ENCODE data around the gene TNFAIP8L1.

Gene TNFAIP8L1

DNA sequence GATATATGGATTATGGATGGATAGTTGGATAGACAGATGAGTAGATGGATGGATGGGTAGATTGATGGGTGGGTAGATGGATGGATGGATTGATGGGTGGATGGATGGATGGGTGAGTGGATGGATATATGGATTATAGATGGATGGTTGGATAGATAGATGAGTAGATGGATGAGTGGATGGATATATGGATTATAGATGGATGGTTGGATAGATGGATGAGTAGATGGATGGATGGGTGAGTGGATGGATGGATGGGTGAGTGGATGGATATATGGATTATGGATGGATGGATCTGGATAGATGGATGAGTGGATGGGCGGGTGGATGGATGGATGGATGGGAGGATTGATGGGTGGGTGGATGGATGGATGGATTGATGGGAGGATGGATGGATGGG is 36.4 kb upstream of the TNFAIP8L1 start:
- TF ChIP-seq, protein P1, sequence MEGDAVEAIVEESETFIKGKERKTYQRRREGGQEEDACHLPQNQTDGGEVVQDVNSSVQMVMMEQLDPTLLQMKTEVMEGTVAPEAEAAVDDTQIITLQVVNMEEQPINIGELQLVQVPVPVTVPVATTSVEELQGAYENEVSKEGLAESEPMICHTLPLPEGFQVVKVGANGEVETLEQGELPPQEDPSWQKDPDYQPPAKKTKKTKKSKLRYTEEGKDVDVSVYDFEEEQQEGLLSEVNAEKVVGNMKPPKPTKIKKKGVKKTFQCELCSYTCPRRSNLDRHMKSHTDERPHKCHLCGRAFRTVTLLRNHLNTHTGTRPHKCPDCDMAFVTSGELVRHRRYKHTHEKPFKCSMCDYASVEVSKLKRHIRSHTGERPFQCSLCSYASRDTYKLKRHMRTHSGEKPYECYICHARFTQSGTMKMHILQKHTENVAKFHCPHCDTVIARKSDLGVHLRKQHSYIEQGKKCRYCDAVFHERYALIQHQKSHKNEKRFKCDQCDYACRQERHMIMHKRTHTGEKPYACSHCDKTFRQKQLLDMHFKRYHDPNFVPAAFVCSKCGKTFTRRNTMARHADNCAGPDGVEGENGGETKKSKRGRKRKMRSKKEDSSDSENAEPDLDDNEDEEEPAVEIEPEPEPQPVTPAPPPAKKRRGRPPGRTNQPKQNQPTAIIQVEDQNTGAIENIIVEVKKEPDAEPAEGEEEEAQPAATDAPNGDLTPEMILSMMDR (IDR thresholded peaks at IDR 0.05) = no peak

DNA sequence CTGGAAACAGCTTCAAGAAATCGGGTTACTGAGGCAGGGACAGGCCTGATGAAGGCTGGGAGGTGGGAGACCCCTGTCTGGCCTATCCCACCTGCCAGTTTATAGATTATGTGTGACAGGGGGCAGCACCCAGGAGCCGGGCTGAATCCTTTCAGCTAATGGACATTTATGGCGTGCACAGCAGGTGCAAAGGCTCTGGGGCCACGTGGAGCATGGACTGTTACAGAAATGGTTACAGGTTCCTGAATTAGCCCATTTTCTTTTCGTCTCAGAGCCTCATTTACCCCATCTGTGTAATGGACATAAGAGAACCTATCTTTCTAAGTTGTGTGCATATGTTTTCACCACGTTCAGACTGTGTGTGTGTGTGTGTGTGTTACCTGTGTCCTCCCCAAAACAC is 34.4 kb upstream of the TNFAIP8L1 start:
- TF ChIP-seq, protein P1 (IDR thresholded peaks at IDR 0.05) = no peak

DNA sequence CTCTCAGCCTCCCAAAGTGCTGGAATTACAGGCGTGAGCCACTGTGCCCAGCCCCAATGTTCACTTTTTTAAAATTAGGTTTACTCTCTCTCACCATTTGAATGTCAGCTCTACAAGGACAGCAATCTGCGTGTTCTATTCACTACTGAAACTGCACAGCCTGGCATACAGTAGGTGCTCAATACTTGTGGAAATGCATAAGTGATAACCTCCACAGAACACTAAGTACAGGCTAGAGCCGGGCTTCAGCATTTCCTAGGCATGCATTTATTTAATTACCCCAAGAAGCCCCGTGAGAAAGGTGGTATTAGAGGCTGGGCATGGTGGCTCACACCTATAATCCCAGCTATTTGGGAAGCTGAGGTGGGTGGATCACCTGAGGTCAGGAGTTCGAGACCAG is 33.1 kb upstream of the TNFAIP8L1 start:
- TF ChIP-seq, protein P1 (IDR thresholded peaks at IDR 0.05) = no peak

DNA sequence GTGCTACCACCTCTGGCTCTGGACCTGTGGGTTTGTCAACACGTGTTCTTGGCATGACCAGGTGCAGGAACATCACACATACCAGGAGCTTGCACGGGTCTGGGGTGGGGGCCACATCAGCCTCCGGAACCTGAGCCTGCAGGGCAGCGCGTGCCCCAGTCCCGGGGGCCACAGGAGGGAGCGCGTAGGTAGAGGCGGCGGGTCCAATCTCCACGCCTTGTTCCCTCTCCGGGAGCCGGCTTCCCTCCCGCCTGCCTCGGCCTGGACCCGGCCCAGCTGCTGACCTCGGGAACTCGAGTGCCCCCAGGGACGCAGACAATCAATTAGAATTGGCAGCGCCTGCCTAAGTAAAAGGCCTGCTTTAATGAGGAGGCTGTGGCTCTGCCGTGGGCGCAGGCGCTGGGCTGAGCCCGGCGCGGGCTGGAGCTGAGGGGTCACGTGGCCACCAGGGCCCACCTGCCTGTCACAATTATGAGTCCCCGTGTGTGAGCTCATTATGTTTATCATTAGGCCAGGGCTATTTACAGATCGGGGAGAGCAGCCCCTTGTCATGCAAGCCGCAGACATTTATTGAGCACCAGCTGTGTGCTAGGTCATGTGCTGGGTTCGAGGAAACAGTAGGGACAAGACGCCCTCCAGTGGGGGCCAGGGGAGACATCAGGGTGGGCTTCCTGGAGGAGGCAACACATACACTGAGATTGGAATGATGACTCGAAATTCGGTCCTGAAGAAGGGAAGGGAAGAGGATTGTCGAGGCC is 32.2 kb upstream of the TNFAIP8L1 start:
- TF ChIP-seq, protein P1 (IDR thresholded peaks at IDR 0.05) = no peak

DNA sequence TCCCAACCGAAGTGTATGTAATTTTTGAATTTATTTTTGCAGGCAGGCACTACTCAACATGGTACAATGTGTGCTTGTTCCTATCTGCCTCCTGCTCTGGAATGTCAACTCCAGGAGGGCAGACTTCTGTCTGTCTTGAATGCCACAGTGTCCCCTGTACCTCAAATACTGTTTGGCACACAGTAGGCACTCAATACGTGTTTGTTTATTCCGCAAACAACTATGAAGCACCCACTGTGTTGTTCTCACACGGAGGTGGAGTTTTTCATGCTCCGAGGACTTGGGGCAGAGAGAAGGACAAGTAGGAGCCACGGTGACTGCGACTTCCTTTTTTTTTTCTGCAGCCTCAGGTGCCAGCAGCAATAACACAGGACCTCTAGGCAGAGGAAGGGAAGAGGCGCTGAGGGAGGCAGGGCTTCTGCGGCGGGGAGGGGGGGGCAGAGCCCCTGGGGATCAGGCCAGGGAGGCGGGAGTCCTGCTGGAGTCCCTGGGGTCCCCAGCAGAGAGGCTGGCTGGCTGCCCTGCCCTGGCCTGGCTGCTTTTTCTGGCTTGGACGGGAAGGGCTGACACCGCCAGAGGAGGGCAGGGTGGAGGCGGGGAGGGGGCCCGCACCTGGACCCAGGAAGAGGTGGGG is 29.3 kb upstream of the TNFAIP8L1 start:
- TF ChIP-seq, protein P1 (IDR thresholded peaks at IDR 0.05) = no peak

DNA sequence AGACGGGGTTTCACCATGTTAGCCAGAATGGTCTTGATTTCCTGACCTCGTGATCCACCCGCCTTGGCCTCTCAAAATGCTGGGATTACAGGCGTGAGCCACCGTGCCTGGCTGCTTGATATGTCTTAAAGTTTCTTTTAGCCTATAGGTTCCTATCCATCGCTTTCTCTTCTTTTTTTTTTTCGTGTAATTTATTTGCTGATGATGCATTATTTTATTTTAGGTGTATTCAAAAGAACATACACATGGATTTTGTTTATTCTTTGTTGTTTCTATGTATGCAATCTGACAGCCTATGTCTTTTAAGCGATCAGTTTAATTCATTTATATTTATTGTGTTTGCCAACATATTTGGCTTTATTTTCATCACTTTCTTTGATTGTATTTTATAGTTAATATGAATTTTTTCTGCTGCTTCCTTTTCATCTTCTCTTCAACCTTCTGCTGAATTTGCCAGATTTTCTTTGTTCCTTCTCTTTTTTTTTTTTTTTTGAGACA is 26.0 kb upstream of the TNFAIP8L1 start:
- TF ChIP-seq, protein P1 (IDR thresholded peaks at IDR 0.05) = no peak

DNA sequence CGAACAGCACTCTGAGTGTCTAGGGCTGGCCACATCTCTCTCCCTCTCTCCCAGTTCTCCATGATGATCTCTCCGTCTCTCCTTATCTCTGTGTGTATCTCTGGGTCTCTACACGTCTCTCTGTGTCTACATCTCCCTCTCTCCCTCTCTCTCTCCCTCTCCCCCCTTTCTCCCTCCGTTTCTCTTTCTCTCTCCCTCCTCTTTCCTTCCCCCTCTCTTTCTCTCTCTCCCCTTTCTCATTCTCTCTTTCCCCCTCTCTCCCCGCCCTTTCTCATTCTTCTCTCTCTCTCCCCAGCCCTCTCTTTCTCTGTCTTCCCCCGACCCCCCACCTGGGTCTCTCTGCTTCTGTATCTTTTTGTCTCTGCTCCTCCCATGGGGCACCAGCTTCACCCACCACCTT is 21.3 kb upstream of the TNFAIP8L1 start:
- TF ChIP-seq, protein P1 (IDR thresholded peaks at IDR 0.05) = no peak
